GM20431 (cell line): ENCODE data around the gene GOPC.

ENCODE experiments used
- in situ Hi-C: fragments of 300-500 bp; cut with MseI, MboI; formaldehyde crosslinking; loops from one replicate; pipeline ENCODE4 v1.15.0; 2020; ENCODE audit warnings: low sequenced_read_pairs; ENCODE audit not compliant: unreplicated experiment

Gene GOPC

DNA sequence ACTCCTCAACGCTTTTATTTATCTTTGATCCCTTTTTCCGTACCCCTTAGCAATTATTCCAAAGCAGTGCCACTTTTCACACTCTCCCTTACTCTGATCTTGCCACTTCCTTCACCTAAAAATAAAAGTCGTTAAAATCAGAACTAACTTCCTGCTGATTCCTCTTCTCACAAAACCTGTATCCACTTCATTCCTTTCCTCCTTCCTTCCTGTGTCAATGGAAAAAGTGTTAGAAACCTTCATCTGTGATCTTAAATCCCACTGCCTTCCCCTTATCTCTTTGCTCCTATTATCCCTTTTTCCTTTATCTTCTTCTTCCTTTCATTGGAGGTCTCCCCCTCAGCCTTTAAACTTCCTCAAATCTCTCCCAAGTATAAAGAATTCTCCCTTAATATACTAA, 49.2 kb downstream of the GOPC start:
- in situ Hi-C loops: loop anchor here (10.0 to 25.0 kb wide), 2 partner anchors 108 to 216 kb away; no protein-coding TSS in a partner anchor

DNA sequence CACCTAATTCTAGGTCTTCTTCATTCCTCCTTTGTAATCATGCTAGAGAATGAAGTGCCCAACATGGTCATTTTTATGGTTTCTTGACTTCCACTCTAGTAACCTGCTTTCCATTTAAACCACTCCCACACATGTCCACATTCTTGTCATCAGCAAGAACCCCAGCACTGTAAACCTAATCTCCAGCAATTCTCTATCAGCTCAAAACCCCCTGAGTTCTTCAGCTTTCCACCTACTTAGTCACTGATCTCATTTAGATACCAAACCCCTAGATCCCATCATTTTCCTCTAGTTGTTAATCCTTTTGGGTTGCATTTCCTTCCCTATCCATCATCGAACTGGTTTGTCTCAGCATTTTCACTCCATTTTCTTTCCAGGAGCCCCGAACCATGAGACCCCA, 49.7 kb downstream of the GOPC start:
- in situ Hi-C loops: loop anchor here (10.0 to 25.0 kb wide), 2 partner anchors 108 to 215 kb away; no protein-coding TSS in a partner anchor

DNA sequence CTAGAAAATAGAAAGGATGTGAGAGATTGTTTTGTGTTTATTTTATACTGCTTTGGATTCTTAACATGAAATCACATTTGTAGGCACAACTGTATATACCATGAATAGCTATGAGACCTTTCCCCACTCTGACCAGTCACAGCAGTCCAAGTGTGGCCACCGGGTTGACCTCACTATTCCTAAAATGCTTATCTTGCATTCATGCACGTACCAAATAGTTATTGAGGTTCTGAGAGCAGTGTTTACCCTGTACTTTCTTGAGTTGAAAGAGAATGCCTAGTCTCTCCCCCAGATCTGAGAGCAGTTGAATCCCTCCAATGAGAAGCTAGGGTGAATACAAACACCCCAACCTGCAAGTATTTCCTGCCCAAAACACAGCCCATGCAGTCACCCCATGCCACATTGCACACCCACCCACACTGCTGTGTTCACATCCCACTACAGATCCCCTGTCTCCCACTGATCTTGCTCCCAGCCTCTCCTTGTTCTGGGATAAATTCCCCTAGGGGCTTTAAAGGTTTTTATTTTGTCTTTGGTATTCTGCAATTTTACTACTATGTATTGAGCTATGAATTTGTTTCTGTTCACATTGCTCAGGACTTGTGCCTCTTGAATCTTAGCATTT, 51.6 kb downstream of the GOPC start:
- in situ Hi-C loops: loop anchor here (10.0 to 25.0 kb wide), 2 partner anchors 106 to 213 kb away; no protein-coding TSS in a partner anchor

DNA sequence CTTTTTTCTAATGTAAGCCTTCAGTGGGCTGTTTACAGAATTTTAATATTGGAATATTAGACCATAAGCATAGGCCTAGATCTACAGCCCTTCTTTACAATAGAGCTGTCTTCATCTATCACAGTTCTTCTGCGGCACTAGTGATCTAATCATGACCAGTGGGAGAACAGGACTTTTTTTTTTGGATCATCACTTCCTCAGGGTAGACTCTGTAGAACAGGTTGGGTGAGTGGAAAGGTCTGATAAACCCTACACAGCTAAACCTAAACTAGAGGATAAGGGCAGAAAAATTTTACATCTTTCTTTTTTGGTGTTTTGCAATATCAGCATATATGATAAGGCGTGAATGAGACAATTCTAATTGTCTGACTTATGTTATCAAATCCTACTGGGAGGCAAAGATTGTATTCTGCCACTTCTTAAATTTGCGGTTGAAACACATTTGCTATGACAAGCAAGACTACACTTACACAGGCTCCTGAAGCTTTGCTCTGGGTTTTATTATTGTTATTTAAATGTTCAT, 52.2 kb downstream of the GOPC start:
- in situ Hi-C loops: loop anchor here (10.0 to 25.0 kb wide), 2 partner anchors 105 to 213 kb away; no protein-coding TSS in a partner anchor

DNA sequence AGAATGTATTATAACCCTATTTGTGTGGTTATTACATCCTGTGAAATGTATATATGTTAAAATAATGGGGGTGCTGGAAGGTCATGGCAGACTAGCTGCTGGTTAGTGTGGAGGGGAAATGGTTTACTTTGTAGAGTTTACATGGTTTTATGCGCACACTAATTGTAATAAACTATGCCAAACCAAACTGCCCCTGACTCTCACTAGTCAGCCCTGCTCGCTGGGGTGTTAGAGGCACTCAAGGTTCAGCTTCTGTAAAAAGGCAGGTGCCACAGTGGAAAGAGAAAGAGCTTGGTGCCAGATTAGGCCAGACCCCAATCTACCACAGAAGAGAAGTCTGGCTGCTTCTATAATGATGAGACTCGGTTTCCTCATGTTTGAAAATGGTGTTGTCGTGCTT, 52.7 kb downstream of the GOPC start:
- in situ Hi-C loops: loop anchor here (10.0 to 25.0 kb wide), 2 partner anchors 105 to 212 kb away; no protein-coding TSS in a partner anchor

DNA sequence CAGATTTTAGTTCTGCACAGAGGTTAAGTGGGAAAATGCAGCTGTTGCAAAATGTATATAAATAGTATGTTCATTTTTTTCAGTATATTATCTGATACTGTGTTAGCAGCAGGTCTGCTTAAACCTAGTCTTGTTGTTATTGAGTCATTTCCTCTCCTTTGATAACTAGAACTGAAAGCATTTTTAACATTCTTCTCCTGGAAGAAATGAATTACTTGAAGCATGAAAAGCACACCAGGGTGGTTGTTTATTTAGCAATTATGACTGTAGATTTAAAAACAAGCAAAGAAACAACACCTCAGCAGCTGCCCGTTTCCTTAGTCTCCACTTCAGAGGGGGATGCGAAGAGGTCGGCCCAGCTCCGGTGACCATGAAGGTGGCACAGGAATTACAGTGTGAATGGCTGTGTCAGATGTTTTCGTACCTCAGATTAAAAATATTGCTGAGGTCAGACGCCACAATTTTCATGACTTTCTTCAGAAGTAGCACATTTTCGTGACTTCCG, 53.5 kb downstream of the GOPC start:
- in situ Hi-C loops: no loop called here

DNA sequence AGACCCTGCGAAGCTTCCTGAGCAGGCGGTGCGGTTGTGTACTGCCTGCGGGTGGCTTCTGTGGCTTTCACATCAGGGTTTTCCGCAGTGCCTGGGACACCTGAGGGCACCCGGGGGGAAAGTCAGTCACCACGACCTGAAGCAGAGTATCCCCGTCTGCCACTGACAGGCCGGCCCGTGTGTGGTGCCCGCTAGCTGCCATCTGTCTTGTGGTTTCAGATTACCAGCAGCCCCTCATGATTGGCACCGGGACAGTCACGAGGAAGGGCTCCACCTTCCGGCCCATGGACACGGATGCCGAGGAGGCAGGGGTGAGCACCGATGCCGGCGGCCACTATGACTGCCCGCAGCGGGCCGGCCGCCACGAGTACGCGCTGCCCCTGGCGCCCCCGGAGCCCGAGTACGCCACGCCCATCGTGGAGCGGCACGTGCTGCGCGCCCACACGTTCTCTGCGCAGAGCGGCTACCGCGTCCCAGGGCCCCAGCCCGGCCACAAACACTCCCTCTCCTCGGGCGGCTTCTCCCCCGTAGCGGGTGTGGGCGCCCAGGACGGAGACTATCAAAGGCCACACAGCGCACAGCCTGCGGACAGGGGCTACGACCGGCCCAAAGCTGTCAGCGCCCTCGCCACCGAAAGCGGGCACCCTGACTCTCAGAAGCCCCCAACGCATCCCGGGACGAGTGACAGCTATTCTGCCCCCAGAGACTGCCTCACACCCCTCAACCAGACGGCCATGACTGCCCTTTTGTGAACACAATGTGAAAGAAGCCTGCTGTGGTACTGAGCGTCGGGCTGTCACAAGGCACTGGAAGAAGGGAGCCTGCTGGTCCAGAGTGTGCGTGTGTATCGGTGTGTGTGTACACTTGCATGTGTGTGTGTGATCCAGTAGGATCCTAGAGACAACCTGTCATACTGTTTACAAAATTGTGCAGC, 54.4 kb downstream of the GOPC start:
- in situ Hi-C loops: no loop called here

DNA sequence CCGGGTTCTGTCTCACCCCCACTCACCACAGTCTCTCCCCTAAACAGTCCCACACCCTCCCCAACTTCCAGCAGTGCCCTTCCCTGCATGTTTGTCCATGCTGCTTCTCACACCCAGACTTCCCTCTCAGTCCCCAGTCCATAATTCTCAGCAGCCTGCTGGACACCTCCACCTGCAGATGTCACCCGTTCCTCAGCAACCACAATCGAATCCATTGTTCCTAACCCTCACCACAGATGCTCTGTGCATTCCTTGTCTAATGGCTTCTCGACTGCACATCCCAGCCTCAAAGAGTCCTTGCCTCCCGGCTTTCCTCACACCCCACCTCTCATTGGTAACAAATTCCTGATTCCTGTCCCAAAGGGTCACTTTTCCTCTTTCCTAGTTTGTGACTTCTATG, 55.6 kb downstream of the GOPC start:
- in situ Hi-C loops: no loop called here

DNA sequence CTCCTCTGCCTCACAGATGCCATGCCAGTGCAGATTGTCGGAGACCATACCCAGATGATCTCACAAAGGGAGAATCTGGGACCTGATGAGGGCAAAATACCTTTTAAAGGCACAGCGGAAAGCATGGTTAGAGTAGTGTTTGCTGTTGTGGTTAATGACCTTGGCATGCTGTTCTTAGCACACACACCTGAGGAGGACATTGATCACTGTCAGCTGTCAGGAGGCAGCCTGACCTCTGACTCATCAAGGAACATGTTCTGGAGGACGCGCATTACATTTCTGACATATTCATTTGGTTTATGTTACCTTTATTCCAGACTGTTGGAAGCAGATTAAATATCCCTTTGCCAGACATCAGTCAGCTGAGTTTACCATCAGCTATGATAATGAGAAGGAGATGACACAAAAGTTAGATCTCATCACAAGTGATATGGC, 57.1 kb downstream of the GOPC start:
- in situ Hi-C loops: no loop called here

DNA sequence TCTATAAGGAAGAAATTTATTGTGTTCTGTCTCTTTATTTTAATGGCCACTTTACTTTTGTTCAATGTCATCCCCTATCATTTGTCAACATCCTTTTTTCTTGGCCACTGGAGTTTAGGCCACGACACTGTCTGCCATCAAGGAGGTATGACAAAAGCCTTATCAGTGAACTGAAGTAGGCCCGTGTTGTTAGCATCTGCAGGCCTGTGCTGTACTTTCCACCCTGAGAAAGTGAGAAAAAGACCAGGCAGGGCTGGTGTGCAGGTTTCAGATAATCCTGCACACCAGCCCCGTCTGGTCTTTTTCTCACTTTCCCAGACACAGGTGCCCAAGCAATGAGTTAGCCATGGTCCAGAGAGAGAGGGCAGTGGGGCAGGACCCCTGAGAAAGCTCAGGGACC, 57.6 kb downstream of the GOPC start:
- in situ Hi-C loops: no loop called here

DNA sequence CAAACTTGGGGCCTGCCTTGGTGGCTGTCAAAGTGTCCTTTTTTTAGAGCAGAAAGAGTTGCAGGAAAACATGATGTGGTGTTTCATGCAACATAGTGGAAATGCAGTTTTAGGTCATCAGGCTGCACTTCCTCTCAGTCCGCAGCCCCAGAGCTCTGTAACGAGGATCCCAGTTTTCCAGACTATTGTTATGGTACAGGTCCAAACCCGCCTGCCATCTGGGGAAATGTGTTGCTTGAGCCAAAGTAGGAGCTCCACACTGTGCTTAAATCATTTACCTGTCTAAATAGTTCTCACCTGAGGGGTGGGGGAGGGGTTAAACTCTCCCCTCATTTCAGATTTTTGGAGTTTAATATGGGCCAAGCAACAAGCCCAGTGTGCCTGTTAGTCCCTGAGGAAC, 59.8 kb downstream of the GOPC start:
- in situ Hi-C loops: no loop called here

DNA sequence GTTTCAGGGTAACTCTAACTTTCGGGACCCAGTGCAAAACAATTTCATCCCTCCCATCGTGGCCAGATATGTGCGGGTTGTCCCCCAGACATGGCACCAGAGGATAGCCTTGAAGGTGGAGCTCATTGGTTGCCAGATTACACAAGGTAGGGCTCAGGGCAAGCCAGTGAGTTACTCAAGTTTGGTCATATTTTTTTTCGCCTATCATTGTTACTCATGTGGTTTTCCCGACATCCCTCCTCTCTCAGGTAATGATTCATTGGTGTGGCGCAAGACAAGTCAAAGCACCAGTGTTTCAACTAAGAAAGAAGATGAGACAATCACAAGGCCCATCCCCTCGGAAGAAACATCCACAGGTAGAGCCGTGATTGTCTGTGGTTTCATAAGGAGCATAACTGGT, 61.6 kb downstream of the GOPC start:
- in situ Hi-C loops: no loop called here

DNA sequence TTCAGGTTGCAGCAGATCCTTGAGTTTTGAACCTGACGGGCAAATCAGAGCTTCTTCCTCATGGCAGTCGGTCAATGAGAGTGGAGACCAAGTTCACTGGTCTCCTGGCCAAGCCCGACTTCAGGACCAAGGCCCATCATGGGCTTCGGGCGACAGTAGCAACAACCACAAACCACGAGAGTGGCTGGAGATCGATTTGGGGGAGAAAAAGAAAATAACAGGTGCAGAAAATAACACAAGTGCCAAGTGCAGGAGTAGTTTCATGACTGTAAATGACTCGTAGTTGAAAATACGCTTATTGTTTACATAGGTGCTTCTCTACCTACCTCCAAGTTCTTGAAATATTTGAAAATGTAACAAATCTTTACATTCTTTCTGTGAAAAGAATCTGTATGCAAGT, 63.7 kb downstream of the GOPC start:
- in situ Hi-C loops: no loop called here

DNA sequence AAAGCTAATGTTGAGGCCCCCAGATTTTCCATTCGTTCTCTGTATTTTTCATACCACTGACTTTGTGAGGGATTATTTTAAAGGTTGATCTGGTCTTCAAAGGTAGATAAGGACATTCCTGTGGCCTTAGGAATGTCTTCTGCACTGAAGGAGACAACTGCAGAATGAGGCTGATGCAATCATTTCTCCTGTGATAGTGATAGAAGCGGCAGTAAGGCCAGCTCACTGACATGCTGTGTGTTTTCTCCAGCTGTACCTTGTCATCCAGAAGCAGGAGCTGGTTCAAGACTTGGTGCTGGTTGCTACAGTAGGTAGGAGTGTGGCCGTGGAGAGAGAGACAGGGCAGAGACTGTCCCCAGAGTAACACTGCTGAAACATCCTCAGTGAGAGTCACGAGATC, 66.0 kb downstream of the GOPC start:
- in situ Hi-C loops: no loop called here

DNA sequence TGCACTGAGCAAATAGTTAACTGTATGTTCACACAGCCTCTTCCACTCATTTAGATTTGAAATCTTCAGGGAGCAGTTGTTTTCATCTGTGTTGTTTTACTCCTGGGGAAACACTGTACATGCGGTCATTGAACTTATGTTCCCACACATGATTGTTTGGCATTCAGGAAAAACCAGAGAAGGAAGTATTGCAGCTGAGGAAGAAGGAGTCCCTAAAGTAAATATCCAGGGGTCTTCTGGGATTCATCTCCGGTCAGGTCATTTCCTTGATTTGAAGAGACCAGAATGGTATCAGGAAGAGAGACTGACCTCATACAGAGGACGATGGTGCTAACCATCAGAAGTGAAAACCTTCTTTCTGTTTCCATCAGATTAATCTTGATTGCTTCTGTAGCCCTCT, 67.3 kb downstream of the GOPC start:
- in situ Hi-C loops: no loop called here

DNA sequence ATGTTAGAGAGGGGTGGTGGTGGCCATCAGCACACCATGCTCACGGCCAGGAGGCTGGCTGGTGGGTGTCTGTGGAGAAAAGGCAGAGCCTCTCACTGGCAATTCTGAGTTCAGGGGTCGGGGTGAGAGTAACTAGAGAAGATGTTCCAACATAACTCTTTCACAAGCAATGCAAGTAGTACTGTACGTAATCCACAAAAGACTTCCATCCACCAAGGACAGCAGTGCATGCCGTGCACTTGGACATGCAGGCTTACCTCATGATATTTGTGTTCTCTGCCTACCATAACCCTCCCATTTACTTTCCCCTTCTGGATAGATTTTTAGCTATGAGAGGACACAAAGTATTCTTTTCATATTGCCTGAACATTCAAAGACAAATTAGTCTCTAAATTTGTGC, 68.5 kb downstream of the GOPC start:
- in situ Hi-C loops: no loop called here

DNA sequence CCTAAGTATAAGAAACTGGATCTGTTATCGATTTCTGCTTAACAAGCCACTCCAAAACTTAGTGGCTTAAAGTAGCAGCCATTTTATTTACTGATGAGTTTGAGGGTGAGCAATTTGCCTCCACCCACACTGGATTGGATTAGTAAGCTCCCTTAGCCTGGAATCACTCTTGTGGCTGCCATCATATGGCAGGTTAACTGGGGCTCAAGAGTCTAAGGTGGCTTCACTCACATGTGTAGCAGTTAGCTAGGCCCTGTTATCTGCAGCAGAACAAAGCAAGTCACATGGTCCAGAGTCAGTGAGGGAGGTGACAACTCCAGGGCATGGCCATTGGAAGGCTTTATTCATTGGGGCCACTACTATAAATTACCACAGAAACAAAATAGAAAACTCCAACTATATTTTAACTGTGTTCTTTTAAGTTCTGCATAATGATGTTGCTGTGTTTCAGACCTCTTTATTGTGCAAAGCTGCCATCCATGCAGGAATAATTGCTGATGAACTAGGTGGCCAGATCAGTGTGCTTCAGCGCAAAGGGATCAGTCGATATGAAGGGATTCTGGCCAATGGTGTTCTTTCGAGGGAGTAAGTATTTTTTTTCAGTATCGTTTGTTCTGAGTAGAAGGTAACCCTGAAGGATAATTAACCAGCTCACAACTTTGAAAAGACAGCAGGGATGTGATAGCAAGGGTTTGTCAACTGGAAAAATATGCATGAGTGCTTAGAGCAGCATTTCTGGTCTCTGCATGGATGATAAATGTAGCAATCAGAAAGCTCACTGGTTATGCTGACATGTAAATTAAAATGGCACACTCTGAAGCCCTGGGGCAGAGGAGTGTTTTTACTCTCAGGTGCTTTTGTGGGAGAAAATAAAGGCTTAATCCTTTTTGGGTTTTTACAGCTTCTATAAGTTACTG, 70.2 kb downstream of the GOPC start:
- in situ Hi-C loops: no loop called here

DNA sequence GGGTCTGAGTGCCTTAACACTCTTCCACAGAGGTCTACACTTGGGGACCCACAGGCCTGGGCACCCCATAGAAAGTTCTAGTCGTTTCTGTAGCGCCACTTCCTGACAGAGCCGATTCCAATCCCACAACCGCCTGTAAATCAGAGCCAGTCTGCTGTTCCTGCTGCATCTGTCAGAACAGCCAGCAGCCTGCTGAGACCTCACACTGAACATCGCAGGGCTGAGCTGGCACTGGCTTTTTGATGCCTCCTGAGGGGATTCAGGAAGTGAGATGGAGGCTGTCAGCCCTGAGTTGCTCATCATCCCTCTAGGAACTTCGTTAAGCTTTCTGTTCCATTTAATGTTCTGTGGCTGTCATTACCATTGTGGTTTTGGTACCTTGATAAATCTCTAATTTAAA, 71.0 kb downstream of the GOPC start:
- in situ Hi-C loops: no loop called here

DNA sequence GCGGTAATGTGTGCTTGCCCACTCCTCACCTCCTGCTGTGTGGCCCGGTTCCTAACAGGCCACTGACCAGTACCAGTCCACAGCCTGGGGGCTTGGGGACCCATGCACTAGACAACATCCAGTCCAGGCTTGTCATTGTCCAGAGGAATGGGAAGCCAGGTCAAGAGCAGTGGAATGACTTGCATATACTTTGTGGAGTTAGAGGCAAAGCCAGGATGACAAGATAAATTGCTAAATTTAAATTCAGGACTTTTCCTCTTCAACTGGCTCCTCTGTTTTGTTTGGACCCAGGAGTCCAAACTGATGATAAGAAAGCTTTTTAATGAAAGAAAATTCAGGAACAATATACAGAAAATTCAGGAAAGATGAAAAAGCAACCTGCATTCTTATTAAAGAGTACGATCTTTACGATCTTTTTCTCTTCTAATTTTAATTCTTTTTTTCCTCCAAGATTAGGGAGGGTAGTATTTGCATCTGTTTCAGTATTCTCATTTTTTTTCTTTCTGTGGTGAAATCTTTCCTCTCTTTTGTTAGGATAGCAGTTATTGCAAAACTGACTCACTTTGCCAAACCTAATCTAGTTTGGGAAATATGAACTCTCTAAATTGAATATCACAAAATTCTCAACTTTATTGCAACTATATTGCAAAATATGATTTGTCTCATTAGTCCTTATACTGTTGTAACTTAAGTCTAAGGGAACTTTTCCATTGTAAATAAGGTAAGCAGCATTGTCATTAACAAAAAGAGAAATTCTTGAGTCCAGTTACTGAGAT, 71.7 kb downstream of the GOPC start:
- in situ Hi-C loops: no loop called here
